ENCODE data around the gene ANKRD23.

ANKRD23 gene

DNA sequence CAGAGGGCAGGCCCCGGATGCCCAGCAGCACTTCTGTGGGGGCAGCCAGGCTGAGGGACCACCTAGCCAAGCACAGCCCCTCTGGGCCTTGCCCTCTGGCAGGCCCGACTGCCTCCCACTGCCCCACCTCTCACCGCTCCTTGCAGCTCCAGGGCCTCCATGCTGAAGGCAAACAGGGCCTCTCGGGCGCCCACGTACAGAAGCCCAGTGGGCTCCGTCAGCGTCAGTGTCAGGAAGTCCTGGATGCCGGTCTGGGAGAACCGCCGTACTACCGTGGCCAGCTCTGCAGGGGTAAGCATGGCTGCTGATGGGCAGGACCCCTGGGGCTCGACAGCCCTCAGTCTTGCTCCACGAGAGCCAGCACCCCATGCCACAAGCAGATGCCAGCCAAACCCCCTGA, 22.3 kb upstream of the ANKRD23 start:
- Histone ChIP-seq H2BK5ac (ENCODE audit: low read depth, low read length, poor library complexity) (no peak overlapping the region), H3K27me3 (ENCODE audit: insufficient read depth, low read length) (no peaks in the 10 kb centered on the region), H3K23ac (ENCODE audit: low read length) (no peak overlapping the region), H3K4me3 (ENCODE audit: low read depth, low read length) (no peak overlapping the region), H3K27ac (ENCODE audit: low read depth, low read length) (no peak overlapping the region), H3K9me3 (ENCODE audit: insufficient read depth, low read depth, low read length) (no peaks in the 10 kb centered on the region), H2BK120ac (ENCODE audit: insufficient read depth, low read length, poor library complexity) (no peak overlapping the region), H3K18ac (ENCODE audit: low read length) (peak overlapping the region; percentile 37), H3K14ac (ENCODE audit: low read length) (no peak overlapping the region), H4K12ac (ENCODE audit: low read depth, low read length) (no peak overlapping the region), H3K36me3 (ENCODE audit: control insufficient read depth in 1 of 2, insufficient read depth in 2 of 2, low read length in 2 of 2) (peaks cover 64 to 68% of the 10 kb centered on the region in 2 experiments), H4K91ac (ENCODE audit: low read depth, low read length) (no peak overlapping the region), H3K4me2 (ENCODE audit: low read length) (no peak overlapping the region), H3K4ac (ENCODE audit: low read depth, low read length) (peak overlapping the region; percentile 100), H2AFZ (ENCODE audit: insufficient read depth, low read length, poor library complexity) (no peak overlapping the region), H3K4me1 (ENCODE audit: control insufficient read depth in 1 of 2, insufficient read depth in 2 of 2, low read length in 2 of 2) (peaks cover 20 to 24% of the 10 kb centered on the region in 2 experiments), H3K79me1 (ENCODE audit: low read length) (peaks cover 37% of the 10 kb centered on the region), H3K79me2 (ENCODE audit: control insufficient read depth, insufficient read depth, low read length, poor library complexity) (peaks cover 45% of the 10 kb centered on the region), H2AK5ac (ENCODE audit: low read length) (no peak overlapping the region), H4K8ac (ENCODE audit: low read depth, low read length) (no peak overlapping the region), H2BK12ac (ENCODE audit: low read length) (no peak overlapping the region), H3K9ac (ENCODE audit: low read length) (no peak overlapping the region)
- WGBS (ENCODE audit: extremely low coverage, insufficient coverage, insufficient read length), result no CpG with 5 or more reads among the region's 14 CpGs
- DNase-seq, result no peak

DNA sequence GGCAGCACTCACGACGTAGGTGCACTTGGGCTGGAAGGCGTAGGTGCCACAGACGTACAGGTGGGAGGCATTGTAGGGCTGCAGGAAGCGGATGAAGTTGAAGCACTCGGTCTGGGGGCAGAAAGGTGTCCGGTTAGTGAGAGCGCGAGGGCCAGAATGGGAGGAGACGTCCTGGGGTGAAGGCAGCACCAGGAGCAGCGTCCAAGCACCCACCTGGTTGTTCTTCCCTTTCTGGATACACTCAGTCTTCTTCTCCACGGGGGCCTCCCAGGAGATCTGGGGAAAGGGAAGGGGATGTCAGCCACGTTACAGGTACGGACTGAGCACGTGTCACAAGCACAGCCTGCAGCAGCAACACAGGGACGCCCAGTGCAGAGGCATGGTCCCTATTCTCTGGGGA, 21.8 kb upstream of the ANKRD23 start:
- Histone ChIP-seq H2BK120ac (ENCODE audit: insufficient read depth, low read length, poor library complexity) (no peak overlapping the region), H3K23ac (ENCODE audit: low read length) (no peak overlapping the region), H3K79me1 (ENCODE audit: low read length) (peaks cover 32% of the 10 kb centered on the region), H3K79me2 (ENCODE audit: control insufficient read depth, insufficient read depth, low read length, poor library complexity) (peaks cover 44% of the 10 kb centered on the region), H3K4me2 (ENCODE audit: low read length) (no peak overlapping the region), H3K18ac (ENCODE audit: low read length) (no peak overlapping the region), H3K27me3 (ENCODE audit: insufficient read depth, low read length) (no peaks in the 10 kb centered on the region), H2AK5ac (ENCODE audit: low read length) (no peak overlapping the region), H2AFZ (ENCODE audit: insufficient read depth, low read length, poor library complexity) (no peak overlapping the region), H3K9ac (ENCODE audit: low read length) (no peak overlapping the region), H3K14ac (ENCODE audit: low read length) (no peak overlapping the region), H4K91ac (ENCODE audit: low read depth, low read length) (no peak overlapping the region), H2BK5ac (ENCODE audit: low read depth, low read length, poor library complexity) (no peak overlapping the region), H3K36me3 (ENCODE audit: control insufficient read depth in 1 of 2, insufficient read depth in 2 of 2, low read length in 2 of 2) (peaks cover 69 to 73% of the 10 kb centered on the region in 2 experiments), H3K4ac (ENCODE audit: low read depth, low read length) (peak overlapping the region; percentile 38), H3K4me3 (ENCODE audit: low read depth, low read length) (no peak overlapping the region), H3K27ac (ENCODE audit: low read depth, low read length) (no peak overlapping the region), H3K4me1 (ENCODE audit: control insufficient read depth in 1 of 2, insufficient read depth in 2 of 2, low read length in 2 of 2) (peaks cover 18 to 19% of the 10 kb centered on the region in 2 experiments), H4K8ac (ENCODE audit: low read depth, low read length) (no peak overlapping the region), H3K9me3 (ENCODE audit: insufficient read depth, low read depth, low read length) (no peaks in the 10 kb centered on the region), H2BK12ac (ENCODE audit: low read length) (no peak overlapping the region), H4K12ac (ENCODE audit: low read depth, low read length) (no peak overlapping the region)
- DNase-seq, result no peak
- WGBS (ENCODE audit: extremely low coverage, insufficient coverage, insufficient read length), result no CpG with 5 or more reads among the region's 16 CpGs

GRCh38 chr2:96864343-96865091, 20.7 kb upstream of the ANKRD23 start:
- no peaks in the 10 kb centered on the region for H3K9me3 ChIP-seq (ENCODE audit: insufficient read depth, low read depth, low read length)
- no peak for DNase-seq
- H4K8ac ChIP-seq (ENCODE audit: low read depth, low read length), result no peak overlapping the region
- H3K79me1 ChIP-seq (ENCODE audit: low read length), result peaks cover 21% of the 10 kb centered on the region
- H3K4me1 ChIP-seq (ENCODE audit: control insufficient read depth in 1 of 2, insufficient read depth in 2 of 2, low read length in 2 of 2), result peaks cover 17 to 19% of the 10 kb centered on the region in 2 experiments
- no peak overlapping the region for H3K9ac ChIP-seq (ENCODE audit: low read length)
- no peak overlapping the region for H3K4me3 ChIP-seq (ENCODE audit: low read depth, low read length)
- H2BK12ac ChIP-seq (ENCODE audit: low read length), result no peak overlapping the region
- no peaks in the 10 kb centered on the region for H3K27me3 ChIP-seq (ENCODE audit: insufficient read depth, low read length)
- H3K23ac ChIP-seq (ENCODE audit: low read length), result no peak overlapping the region
- H3K4me2 ChIP-seq (ENCODE audit: low read length), result no peak overlapping the region
- no peak overlapping the region for H3K18ac ChIP-seq (ENCODE audit: low read length)
- peaks cover 77 to 81% of the 10 kb centered on the region in 2 experiments for H3K36me3 ChIP-seq (ENCODE audit: control insufficient read depth in 1 of 2, insufficient read depth in 2 of 2, low read length in 2 of 2)
- no peak overlapping the region for H4K91ac ChIP-seq (ENCODE audit: low read depth, low read length)
- H4K12ac ChIP-seq (ENCODE audit: low read depth, low read length), result no peak overlapping the region
- no peak overlapping the region for H3K4ac ChIP-seq (ENCODE audit: low read depth, low read length)
- H2AFZ ChIP-seq (ENCODE audit: insufficient read depth, low read length, poor library complexity), result no peak overlapping the region
- H3K14ac ChIP-seq (ENCODE audit: low read length), result no peak overlapping the region
- no peak overlapping the region for H2BK5ac ChIP-seq (ENCODE audit: low read depth, low read length, poor library complexity)
- no CpG with 5 or more reads among the region's 25 CpGs for WGBS (ENCODE audit: extremely low coverage, insufficient coverage, insufficient read length)
- H3K79me2 ChIP-seq (ENCODE audit: control insufficient read depth, insufficient read depth, low read length, poor library complexity), result peaks cover 37% of the 10 kb centered on the region
- no peak overlapping the region for H2AK5ac ChIP-seq (ENCODE audit: low read length)
- H3K27ac ChIP-seq (ENCODE audit: low read depth, low read length), result no peak overlapping the region
- H2BK120ac ChIP-seq (ENCODE audit: insufficient read depth, low read length, poor library complexity), result no peak overlapping the region

DNA sequence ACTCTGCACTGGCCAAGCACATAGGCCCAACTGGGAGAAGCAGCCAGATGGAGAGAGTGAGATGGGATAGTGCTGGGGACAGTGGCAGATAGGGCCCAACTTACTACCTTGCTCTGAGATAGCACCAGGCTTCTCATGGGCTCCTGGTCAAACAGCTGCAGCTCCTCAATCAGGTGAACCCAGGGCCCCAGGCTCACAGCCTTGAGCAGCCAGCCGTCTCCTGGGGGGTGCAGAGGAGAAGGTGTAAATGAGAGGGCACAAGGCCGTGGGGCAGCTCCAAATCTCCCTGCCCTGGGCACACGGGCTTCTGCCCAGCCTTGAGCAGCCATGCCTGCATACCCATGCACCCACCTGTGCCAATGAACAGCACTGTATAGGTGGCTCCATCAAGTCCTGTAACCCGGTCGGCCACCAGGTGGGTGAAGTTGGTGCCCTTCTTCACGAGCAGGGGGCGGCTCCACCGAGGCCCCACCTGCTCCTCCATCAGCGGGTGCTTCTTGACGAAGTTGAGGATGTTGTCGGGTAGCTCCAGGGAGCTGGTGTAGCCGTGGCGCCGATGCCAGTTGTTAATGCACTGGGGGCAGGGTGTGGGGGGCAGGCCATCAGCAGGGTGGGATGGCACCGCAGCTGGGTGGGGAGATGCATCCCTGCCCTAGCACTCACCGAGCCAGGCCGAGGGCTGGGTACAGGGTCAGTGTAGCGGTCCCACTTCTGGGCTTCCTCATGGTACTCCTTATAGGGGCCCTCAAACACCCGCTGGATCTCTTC, 19.9 kb upstream of the ANKRD23 start:
- Histone ChIP-seq H3K4ac (ENCODE audit: low read depth, low read length) (no peak overlapping the region), H3K27ac (ENCODE audit: low read depth, low read length) (no peak overlapping the region), H4K91ac (ENCODE audit: low read depth, low read length) (no peak overlapping the region), H3K79me2 (ENCODE audit: control insufficient read depth, insufficient read depth, low read length, poor library complexity) (peaks cover 31% of the 10 kb centered on the region), H3K9ac (ENCODE audit: low read length) (no peak overlapping the region), H3K4me3 (ENCODE audit: low read depth, low read length) (no peak overlapping the region), H4K12ac (ENCODE audit: low read depth, low read length) (no peak overlapping the region), H2BK5ac (ENCODE audit: low read depth, low read length, poor library complexity) (no peak overlapping the region), H2BK120ac (ENCODE audit: insufficient read depth, low read length, poor library complexity) (no peak overlapping the region), H3K4me1 (ENCODE audit: control insufficient read depth in 1 of 2, insufficient read depth in 2 of 2, low read length in 2 of 2) (peaks cover 17 to 26% of the 10 kb centered on the region in 2 experiments), H3K79me1 (ENCODE audit: low read length) (peaks cover 14% of the 10 kb centered on the region), H3K9me3 (ENCODE audit: insufficient read depth, low read depth, low read length) (no peaks in the 10 kb centered on the region), H2BK12ac (ENCODE audit: low read length) (no peak overlapping the region), H2AK5ac (ENCODE audit: low read length) (no peak overlapping the region), H3K36me3 (ENCODE audit: control insufficient read depth in 1 of 2, insufficient read depth in 2 of 2, low read length in 2 of 2) (peaks cover 77 to 81% of the 10 kb centered on the region in 2 experiments), H3K23ac (ENCODE audit: low read length) (no peak overlapping the region), H3K27me3 (ENCODE audit: insufficient read depth, low read length) (no peaks in the 10 kb centered on the region), H4K8ac (ENCODE audit: low read depth, low read length) (no peak overlapping the region), H3K4me2 (ENCODE audit: low read length) (no peak overlapping the region), H3K14ac (ENCODE audit: low read length) (no peak overlapping the region), H3K18ac (ENCODE audit: low read length) (no peak overlapping the region), H2AFZ (ENCODE audit: insufficient read depth, low read length, poor library complexity) (no peak overlapping the region)
- WGBS (ENCODE audit: extremely low coverage, insufficient coverage, insufficient read length), result no CpG with 5 or more reads among the region's 19 CpGs
- no peak for DNase-seq

All from trophoblast cell (in vitro differentiated cells and primary cell).